Measurements from ENCODE around the gene ZBTB5.
"Not testable (repeated sequence)": the region's sequence is repeated elsewhere in the genome, so short reads cannot be mapped to it uniquely, and the experiment has no call there.

ZBTB5 gene

DNA sequence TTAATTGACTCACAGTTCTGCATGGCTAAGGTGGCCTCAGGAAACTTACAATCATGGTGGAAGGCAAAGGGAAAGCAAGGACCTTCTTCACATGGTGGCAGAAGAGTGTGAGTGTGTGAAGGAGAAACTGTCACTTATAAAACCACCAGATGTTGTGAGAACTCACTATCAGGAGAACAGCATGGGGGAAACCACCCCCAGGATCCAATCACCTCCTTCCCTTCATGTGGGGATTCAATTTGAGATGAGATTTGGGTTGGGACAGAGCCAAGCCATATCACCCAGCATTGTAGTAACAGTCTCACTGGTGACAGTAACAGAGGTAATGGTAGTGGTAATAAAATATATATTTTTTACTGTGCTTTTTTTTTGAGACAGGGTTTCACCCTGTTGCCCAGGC lies 18.1 kb downstream of the ZBTB5 start:
- no peak for DNase-seq

DNA sequence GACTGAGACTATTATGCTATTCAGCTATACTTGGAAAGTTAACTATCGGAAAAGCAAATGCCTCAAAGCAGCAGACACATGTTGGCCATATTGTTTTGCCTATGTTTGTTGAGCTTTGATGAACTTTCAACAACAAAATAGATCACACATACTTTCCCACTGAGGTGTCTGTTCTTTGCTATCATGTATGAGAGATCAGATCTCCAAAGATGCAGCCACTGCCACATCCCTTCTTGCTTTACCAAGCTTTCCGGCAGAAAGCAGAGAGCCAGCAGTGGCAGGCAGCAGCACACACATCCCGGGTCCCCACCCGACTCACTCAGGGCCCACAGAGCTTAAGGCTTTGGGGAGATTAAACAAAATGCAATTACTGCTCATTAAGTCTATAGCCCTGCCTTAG lies 18.8 kb downstream of the ZBTB5 start:
- no peak for DNase-seq

DNA sequence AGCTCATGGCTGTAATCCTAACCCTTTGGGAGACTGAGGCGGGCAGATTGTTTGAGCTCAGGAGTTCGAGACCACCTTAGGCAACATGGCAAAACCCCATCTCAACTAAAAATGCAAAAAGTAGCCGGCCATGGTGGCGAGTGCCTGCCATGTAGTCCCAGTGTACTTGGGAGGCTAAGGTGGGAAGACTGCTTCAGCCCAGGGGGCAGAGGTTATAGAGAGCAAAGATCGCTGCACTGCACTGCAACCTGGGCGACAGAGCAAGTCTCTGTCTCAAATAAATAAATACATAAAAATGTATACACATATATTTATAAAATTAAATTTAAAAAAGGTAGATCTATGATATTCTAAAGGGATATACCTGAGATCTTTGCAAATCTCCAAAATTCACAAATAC lies 19.4 kb downstream of the ZBTB5 start:
- no peak for DNase-seq

DNA sequence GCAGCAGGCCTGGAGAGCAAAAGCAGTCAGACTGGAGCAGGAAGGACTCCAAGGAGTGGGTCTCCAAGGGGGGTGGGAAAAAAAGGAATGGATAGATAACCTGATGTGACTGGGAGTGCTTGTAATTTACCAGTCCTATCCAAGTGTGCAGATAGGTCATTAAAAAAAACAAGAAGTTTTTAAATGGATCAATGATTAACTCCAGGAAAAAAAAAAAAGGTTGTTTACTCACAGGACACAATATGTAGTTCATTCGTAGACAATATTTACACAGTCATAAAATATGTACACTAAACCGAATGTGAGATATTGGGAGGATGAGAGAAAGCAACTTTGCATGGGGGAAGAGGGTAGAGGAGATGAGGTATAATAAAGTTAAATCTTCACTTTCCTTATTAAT lies 20.4 kb downstream of the ZBTB5 start:
- DNase-seq, result no peak

DNA sequence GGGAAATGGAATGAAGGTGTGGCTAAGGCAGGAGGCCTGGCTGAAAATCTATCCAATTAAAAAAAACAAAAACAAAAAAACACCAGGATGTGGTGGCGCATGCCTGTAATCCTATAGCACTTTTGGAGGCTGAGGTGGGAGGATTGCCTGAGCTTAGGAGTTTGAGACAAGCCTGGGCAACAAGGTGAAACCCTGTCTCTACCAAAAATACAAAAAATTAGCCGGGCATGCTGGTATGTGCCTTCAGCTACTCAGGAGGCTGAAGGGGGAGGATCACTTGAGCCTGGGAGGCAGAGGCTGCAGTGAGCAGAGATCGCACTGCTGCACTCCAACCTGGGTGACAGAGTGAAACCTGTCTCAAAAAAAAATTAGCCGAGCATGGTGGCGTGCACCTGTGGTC lies 21.7 kb downstream of the ZBTB5 start:
- DNase-seq, result no peak

DNA sequence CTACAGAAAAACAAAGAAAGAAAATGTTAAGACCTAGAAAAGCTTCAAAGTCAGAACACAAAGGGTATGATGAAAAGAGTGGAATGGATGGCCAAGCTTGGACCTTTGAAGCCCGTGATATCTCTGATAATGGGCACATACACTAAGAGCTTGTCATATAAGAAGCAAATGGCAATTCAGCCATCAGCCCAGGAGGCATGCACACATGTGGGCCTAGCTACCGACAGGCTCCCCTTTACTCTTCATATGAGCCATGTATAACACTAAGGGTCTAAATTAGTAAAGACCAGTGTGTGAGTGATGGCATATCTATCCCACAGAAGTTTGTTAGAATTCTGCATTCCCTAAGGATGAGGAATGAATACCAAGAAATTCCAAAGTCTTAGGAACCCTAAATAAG lies 22.7 kb downstream of the ZBTB5 start:
- DNase-seq, result no peak

DNA sequence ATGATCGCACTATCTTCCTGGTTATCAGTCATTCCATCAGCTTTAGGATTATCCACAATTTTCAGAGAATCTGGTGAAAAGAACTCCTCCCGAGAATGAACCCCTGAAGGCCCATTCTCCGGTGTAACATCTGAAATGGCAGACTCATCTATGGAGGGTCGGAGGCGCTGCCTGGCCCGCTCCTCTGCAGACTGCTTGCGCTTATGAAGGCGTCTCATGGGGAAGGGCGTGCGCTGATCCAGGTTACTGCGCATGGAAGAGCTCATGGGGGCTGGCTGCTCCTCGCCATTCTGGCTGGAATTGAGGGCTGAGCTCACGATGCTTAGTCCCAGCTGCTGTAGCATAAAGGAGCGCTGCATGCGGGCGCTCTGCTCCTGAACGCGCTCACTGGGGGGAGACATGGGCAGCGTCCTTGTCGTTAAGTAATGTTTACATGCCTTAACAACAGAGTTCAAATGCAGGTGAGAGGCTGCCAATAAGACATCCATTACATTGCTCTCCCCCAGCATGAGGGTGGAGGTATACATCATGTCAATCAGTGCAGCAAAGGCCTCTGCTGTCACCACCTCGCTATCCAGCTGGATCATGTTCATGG lies 23.4 kb downstream of the ZBTB5 start:
- no peak for DNase-seq

DNA sequence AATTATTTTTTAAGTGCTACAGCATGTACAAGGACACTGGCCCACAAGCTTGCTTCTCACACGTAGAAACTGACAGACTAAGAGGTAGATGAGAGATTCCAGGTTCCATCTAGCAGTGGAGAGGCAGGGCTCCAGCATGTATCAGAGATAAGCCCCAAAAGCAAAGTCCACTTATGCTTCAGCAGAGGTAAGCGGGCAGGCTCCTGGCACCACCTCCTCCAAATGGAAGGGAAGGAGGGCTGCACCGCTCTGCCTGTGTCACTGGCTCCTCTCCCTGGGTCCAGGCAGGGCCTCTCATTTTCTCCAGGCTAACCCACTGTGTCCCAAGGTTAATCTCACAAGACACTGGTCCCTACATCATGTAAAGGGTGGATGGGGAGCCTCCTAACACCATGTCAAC lies 26.9 kb downstream of the ZBTB5 start:
- DNase-seq, result no peak

DNA sequence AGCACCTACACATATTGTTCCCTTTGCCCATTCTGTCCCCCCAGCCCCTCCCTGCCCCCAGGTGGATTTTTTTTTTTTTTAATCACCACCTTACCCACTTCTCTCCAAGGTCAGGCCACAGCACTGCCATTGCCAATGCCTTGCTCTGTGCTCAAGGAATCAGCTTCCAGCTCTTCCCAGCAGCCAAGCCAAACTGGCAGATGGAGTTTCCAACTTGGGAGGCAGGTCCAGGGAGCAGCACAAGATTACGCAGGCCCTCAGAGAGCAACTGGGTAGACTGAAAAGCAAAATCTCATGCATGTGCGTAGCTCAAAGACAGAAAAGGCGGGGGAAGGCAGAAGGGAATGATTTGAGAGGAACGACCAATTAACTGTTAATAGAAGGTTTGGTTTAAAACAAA lies 27.6 kb downstream of the ZBTB5 start:
- no peak for DNase-seq

DNA sequence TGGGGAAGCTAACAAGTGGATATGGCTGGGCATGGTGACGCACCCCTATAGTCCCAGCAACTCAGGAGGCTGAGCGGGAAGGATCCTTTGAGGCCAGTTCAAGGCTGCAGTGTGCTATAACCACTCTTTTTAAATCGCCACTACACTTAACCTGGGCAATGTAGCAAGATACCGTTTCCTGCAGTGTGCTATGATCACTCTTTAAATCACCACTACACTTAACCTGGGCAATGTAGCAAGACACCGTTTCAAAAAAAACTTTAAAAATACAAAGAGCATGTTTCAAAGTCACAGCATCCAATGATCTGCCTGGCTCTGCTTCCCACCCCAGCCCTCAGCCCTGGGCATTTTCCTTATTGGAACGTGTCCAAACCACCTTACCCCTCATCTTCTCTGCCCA lies 28.2 kb downstream of the ZBTB5 start:
- DNase-seq, result no peak

DNA sequence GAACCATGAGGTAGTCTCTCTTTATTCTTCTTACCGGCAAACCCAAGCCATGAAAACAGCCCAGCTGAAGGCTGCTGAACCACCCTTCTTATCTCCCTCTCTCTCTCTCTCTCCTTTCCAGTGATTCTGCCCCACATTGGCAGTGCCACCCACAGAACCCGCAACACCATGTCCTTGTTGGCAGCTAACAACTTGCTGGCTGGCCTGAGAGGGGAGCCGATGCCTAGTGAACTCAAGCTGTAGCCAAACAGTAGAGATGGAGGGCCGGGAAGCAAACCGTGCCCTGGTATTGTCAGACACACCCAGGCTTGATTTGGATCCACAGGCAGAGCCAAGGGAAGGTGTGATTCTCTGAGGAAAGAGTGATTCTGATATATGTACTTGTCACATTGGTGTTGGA lies 28.7 kb downstream of the ZBTB5 start:
- no peak for DNase-seq

DNA sequence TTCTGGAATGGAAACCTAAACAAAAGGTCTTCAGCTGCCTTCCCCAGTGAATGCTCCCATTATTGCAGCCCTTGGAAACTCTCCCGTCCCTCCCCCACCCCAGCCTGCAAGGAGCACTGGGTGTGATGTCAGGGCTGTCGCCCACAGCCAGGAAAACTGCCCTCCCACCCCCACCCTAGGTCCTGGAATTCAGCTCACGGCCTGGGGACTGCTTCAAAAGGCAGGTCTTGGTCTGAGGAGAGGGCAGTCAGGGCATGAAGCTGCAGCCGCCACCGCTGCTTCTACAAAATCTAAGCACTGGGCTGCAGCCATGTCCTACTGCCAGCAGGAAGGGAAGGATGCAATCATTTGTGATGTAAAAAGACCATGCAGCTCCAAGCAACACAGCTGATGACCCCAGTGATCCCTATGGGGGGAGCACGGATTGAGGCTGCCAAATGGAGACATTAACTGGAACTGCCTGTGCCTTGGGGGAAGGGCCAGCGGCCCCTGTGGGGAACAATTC lies 31.3 kb downstream of the ZBTB5 start:
- DNase-seq, result no peak

DNA sequence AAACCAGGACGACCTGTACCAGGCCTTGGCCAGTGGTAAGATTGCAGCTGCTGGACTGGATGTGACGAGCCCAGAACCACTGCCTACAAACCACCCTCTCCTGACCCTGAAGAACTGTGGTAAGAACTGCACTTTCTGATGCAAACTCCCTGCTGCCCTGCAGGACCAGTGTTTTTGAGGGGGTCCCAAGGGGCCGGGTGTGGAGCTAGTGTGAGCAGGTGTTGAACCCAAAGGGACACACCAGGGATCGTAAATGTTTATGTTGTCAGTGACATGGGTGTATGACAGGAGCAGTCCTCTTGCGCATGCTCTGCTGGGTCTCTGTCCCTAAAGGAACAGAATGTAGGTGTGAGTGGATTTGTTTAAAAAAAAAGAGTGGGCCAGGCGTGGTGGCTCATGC lies 33.2 kb downstream of the ZBTB5 start:
- DNase-seq, result no peak

DNA sequence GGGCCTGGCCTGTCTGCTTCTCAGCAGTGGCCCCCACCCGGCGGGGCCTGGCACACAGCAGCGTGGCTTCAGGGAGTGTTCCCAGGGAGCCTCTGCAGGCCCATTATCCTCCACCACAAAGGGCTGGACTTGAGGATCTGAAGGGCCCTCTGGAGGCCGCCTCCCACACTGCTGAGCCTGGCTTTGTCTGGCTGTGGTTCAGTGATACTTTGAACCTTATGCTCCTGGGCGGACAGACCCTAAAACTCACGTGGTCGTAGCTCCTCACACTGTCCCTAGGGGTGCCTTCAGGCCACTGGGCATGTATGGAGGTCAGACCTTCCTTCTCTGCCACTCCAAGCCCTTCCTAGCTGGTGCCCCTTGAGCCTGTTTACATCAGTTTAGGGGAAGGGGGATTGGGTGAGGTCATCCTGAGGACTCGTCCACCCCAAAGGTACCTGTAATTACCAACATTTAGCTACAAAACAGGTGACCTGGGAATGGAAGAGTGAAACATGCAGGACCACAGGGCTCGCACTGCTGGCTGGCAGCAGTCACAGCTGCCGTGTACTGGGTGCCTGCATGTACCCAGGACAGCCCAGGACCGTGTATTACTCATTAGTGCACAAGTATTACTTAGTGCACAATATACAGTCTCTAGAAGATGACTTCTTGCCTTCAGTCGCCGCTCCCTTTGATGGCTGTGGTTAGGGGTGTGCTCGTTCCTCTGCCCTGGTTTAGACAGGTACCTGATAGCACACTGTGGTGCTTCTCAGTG lies 34.2 kb downstream of the ZBTB5 start:
- no peak for DNase-seq

DNA sequence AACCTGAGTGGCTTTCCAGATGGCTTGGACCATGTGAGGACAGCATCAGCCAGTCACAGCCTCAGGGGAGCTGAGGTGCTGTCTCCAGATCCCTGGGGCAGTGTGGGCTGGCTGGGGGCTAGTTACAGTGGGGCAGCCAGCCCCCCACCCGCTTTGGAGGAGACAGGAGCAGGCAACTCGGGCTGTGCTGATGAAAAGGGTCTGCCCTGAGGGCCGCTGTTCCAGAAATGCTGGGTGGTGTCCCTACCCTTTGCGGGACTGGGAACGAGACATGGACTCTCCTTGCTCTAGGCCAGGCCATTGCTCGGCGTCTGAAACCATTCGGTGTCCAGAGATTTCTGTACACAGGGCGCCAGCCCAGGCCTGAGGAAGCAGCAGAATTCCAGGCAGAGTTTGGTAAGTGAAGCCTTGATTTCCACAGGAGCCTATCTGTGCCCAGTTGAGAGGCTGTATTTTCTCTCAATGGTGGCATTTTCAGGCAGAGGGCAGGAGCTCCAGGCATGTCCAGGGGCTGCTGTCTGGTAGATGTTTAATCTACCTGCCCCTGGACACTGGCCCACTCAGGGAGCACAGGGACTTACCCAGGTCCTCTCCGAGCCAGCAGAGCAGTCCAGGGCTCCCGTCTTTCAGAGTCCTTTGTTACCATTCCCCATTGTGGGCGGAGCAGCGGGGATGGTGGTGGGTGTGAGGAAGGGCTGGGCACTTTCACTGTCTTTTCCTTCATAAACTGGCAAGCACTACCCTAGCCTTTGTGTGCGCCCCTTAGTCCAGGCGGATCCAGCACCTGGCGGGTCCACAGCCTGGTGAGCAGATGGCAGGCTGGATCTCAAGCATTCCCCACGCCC lies 35.6 kb downstream of the ZBTB5 start:
- no peak for DNase-seq

DNA sequence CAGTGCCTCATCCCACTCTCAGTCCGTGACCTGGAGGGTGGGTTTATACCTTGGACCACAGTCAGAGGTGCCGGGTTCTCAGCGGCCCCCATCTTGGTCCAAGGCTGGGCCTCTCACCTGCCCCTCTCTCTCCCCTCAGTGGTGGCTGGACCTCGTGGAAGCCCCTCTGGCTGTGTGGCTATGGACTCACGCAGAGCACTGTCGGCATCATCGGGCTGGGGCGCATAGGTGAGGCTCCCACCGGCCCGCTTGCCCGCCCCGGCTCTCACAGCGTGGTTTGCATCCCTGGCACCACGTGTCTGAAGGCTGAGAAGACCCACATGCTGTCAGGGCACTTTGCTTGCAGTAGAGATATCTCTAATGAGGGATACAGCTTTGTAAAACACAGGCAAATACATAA lies 36.9 kb downstream of the ZBTB5 start:
- DNase-seq, result no peak

DNA sequence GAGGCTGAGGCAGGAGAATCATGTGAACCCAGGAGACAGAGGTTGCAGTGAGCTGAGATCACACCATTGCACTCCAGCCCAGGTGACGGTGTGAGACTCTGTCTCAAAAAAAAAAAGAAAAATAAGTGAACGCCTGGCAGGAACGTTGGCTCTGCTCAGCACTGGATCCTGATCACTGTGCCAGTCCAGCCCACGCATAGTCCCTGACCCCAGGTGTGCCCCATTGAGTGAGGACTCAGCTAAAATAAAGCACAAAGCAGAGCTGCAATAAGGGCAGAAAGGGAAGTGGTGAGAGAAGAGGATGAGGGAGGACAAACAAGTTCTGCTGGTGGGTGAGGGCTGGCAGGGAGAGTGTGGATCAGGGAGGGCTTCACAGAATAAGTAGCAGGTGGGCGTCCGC lies 38.4 kb downstream of the ZBTB5 start:
- no peak for DNase-seq

DNA sequence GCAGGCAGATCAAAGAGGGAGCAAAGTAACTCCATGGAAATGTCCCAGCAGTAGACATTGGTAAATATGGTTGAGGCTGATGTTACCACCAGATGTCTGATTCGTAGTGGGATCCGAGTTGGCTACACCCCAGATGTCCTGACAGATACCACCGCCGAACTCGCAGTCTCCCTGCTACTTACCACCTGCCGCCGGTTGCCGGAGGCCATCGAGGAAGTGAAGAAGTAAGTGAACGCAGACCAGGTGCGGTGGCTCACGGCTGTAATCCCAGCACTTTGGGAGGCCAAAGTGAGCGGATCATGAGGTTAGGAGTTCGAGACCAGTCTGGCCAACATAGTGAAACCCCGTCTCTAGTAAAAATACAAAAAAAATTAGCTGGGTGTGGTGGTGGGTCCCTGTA lies 38.8 kb downstream of the ZBTB5 start:
- not testable (repeated sequence) for DNase-seq

DNA sequence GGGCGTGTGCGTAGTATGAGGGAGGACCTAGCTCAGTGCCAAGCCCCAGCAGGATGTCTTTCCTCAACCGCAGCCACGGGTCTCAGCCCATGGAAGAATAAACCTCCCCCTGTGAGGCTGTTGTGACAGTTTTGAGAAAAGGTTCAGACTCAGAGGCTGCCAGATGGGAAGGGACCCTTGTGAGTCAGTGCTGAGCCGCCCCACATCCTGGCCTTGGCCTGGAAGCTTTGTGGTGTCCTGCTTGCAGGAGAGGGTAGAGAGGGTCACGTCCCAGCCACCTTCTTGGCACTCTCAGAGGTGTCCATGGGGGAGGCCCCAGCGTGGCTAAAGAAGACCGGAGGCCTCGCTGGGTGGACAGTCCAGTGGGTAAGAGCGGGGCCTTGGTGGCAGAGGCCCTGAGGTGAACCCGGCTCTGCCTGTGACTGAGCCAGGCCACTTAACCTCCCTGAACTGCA lies 39.9 kb downstream of the ZBTB5 start:
- no peak for DNase-seq

DNA sequence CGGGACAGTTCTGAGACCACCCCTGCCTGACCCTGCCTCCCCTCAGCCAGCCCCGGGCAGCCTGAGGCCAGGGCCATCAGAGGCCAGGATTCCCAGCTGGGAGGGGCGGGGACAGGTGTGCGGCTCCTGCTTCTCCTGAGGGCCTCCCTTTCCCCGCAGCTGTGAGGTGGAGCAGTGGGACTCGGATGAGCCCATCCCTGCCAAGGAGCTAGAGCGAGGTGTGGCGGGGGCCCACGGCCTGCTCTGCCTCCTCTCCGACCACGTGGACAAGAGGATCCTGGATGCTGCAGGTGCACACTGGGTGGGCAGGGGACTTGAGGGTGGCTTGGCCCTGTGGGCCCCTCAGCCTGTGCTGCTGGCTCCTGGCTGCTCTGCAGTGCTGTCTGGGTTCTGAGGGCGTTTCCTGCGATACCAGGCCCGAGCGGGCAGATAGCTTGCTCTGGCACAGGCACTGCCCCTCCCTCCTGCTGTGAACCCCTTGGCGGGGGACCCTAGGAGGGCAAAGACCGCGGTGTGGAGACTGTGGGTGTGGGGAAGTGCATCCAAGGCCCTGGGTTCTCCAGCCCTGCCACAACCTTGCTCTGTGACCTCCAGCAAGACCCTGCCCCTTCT lies 40.5 kb downstream of the ZBTB5 start:
- no peak for DNase-seq

DNA sequence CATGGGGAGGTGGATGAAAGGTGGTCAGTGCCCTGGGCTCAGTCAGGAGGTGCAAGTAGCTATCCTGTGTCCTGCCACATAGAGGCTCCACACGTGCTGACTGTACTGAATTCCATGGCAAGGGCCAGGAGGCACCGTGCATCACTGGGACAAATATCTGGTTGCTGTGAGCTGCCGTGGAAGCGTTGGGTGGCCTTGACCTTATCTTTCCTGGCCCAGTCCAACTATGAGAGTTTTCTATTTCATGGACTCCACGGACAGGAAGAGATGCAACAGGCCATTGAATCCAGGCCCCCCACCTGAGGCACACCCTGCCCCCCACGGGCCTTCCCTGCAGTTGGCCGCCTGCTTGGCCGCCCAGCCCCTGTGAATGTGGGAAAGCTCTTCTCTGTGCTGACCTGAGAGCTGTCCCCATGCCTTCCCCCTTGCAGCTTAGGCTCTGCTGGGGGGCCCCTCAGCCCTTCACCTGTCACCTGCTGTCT lies 41.0 kb downstream of the ZBTB5 start:
- no peak for DNase-seq

DNA sequence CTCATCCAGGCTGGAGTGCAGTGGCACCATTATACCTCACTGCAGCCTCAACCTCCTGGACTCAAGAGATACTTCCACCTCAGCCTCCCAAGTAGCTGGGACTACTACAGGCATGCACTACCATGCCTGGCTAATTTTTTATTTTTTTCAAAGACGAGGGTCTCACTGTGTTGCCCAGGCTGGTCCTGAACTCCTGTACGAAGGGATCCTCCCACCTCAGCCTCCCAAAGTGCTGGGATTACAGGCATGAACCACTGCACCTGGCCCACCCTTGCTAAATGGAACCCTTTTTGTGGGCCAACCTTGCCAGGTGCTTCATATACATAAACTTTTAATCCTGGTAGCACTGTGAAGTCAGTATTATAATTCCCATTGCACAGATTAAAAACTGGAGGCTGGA lies 41.7 kb downstream of the ZBTB5 start:
- DNase-seq, result no peak
